Upper lobe of left lung (tissue), 6 donors: ENCODE measurements around the gene ARID3B. TPM values are rescaled to one million over a fixed set of nuclear protein-coding genes. Genes with fewer than 3 reads are reported as not detected.

Experiments used
- ATAC-seq, 2 donors: fragments of 200-7000 bp; cut with Tn5 transposase; one replicate each; pipeline ENCODE4 v1.9.1; 2022; ENCODE audit warnings: mild to moderate bottlenecking in 2 of 2, moderate library complexity in 2 of 2; ENCODE audit not compliant: low FRiP score in 2 of 2
- DNase-seq, 2 donors: peaks; one replicate each; pipeline ENCODE4 v3.0.0-alpha.2; 2019 to 2020
- H3K27ac ChIP-seq, 4 donors: fragments of 200-600 bp; sonication (generic); one replicate each; pipeline ENCODE4 v1.5.1; 2016 to 2019
- H3K27me3 ChIP-seq, 4 donors: fragments of 200-600 bp; sonication (generic); one replicate each; pipeline ENCODE4 v1.5.1; 2017 to 2019
- H3K36me3 ChIP-seq, 4 donors: fragments of 200-600 bp; sonication (generic); one replicate each; pipeline ENCODE4 v1.5.1; 2016 to 2019
- H3K4me1 ChIP-seq, 4 donors: fragments of 200-600 bp; sonication (generic); one replicate each; pipeline ENCODE4 v1.5.1; 2018 to 2019
- H3K4me3 ChIP-seq, 4 donors: fragments of 200-600 bp; sonication (generic); one replicate each; pipeline ENCODE4 v1.5.1; 2017 to 2019; ENCODE audit warnings: mild to moderate bottlenecking in 2 of 4, moderate library complexity in 1 of 4
- H3K9me3 ChIP-seq, 4 donors: fragments of 200-600 bp; sonication (generic); one replicate each; pipeline ENCODE4 v1.5.1; 2018 to 2019
- EP300 ChIP-seq, 4 donors: sonication (generic); formaldehyde crosslinking; IDR thresholded peaks; one replicate each; pipeline ENCODE4 v1.5.1; 2017; ENCODE audit warnings: antibody characterized with exemption in 4 of 4, control low read depth in 2 of 4
- POLR2A ChIP-seq, 4 donors: fragments of 450-650 bp; IDR thresholded peaks; one replicate each; pipeline ENCODE4 v1.5.1; 2016 to 2017; ENCODE audit warnings: antibody characterized with exemption in 4 of 4, mild to moderate bottlenecking in 2 of 4
- POLR2AphosphoS5 ChIP-seq, 2 donors: sonication (generic); formaldehyde crosslinking; IDR thresholded peaks; one replicate each; pipeline ENCODE4 v1.5.1; 2017; ENCODE audit warnings: antibody characterized with exemption in 2 of 2
- WGBS, 2 donors: methylation state at CpG; one replicate each; pipeline ENCODE4 v1.1.5; 2017 to 2018; 5-methylcytosine and 5-hydroxymethylcytosine counted together
- total RNA-seq, 6 donors: library from RNA; depleted of rRNA in 4 of 6; stranded (reverse); fragments of >200 nt in 4 of 6; gene quantifications; one replicate each; pipeline versions ENCODE4 v1.1.0 to v1.2.1, GENCODE V29; 2016 to 2021
- TF ChIP-seq, protein P1 (sequence below), 6 experiments: fragments of 450-650 bp in 4 of 6; fragments of 200-600 bp in 2 of 6; sonication (generic) in 2 of 6; IDR thresholded peaks; one replicate each; pipeline ENCODE4 v1.5.1; 2016 to 2019; ENCODE audit warnings: antibody characterized with exemption in 6 of 6
- donor health status: DM: no; HTN: no; CAD: no; lungs with moderate emphysema.
- donor health status: DM: no; HTN: yes; CAD: no; lungs with severe emphysema.

The ARID3B gene
- total RNA-seq, 6 donors from 2014 or later: 11.0 to 36.7 (median 14.6) TPM

DNA sequence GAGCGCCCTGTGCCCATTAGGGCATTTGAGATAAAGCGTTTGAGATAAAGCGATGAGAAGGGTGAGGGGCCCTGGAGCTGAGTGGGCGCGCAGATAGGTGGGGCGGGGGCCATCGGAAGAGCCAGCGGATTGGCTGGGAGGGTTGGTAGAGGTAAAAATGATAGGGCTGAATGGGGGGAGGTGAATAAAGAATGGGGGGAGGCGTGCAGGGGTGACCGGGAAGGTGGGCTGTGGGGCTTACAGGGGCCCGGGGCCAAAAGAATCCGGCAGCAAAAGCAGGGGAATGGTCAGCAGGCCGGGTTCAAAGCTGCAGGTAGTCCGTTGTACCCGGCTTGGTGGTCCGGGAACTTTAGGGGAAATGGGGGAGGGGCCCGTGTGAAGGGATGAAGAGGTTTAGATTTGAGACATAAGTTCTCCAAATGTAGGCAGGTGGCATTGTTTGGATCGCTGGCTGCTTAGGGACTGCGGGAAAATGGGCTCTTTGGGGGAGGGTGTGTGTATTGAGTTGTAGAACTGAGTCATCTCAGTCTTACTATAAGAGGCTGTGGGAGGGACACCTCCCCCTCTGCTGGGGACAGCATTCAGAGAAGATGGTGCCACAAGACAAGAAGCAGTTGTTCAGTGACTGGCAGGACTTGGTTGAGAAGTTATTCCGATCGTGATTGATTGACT, 610 bp downstream of the ARID3B start:
- Histone ChIP-seq H3K9me3 (no peaks in the 10 kb centered on the region), H3K36me3 (peaks cover 0 to 8% (median under 1%) of the 10 kb centered on the region in 4 donors), H3K27ac (peak overlapping the region; percentile 86 to 95 (median 92)), H3K4me3 (peak overlapping the region; percentile 93 to 99 (median 96)), H3K27me3 (no peaks in the 10 kb centered on the region), H3K4me1 (peaks cover 27 to 49% (median 33%) of the 10 kb centered on the region in 4 donors)
- 1% methylated on average over 21 of the region's 21 CpGs for WGBS, 2 donors
- ATAC-seq (peak in 1 of 2 donors; percentile 51), DNase-seq (peak in 1 of 2 donors; percentile 75)
- TF ChIP-seq POLR2A (IDR thresholded peaks at IDR 0.05) (no peak), POLR2AphosphoS5 (IDR thresholded peaks at IDR 0.05) (peak; percentile 34 to 39)

GRCh38 chr15:74542166-74543042, 1.4 kb downstream of the ARID3B start:
- WGBS, 2 donors: 44 to 54% methylated on average over 8 of the region's 8 CpGs
- DNase-seq (no peak), ATAC-seq (no peak)

GRCh38 chr15:74543043-74543422, 2.0 kb downstream of the ARID3B start:
- no peak for TF ChIP-seq POLR2AphosphoS5 (IDR thresholded peaks at IDR 0.05)
- TF ChIP-seq, protein P1, sequence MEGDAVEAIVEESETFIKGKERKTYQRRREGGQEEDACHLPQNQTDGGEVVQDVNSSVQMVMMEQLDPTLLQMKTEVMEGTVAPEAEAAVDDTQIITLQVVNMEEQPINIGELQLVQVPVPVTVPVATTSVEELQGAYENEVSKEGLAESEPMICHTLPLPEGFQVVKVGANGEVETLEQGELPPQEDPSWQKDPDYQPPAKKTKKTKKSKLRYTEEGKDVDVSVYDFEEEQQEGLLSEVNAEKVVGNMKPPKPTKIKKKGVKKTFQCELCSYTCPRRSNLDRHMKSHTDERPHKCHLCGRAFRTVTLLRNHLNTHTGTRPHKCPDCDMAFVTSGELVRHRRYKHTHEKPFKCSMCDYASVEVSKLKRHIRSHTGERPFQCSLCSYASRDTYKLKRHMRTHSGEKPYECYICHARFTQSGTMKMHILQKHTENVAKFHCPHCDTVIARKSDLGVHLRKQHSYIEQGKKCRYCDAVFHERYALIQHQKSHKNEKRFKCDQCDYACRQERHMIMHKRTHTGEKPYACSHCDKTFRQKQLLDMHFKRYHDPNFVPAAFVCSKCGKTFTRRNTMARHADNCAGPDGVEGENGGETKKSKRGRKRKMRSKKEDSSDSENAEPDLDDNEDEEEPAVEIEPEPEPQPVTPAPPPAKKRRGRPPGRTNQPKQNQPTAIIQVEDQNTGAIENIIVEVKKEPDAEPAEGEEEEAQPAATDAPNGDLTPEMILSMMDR (IDR thresholded peaks at IDR 0.05): no peak
- TF ChIP-seq POLR2A (IDR thresholded peaks at IDR 0.05): no peak
- TF ChIP-seq EP300 (IDR thresholded peaks at IDR 0.05): no peak

More at GRCh38 chr15:74542166-74543042, 1.4 kb downstream of the ARID3B start:
- Histone ChIP-seq H3K27ac (peak overlapping the region in 3 of 4 donors; percentile 13 to 95 (median 91)), H3K27me3 (no peaks in the 10 kb centered on the region), H3K36me3 (peaks cover 0 to 8% (median under 1%) of the 10 kb centered on the region in 4 donors), H3K4me1 (peaks cover 33 to 57% (median 40%) of the 10 kb centered on the region in 4 donors), H3K4me3 (peak overlapping the region in 3 of 4 donors; percentile 93 to 97 (median 96)), H3K9me3 (no peaks in the 10 kb centered on the region)
- TF ChIP-seq, protein P1 (IDR thresholded peaks at IDR 0.05): no peak
- no peak for TF ChIP-seq EP300 (IDR thresholded peaks at IDR 0.05)
- no peak for TF ChIP-seq POLR2AphosphoS5 (IDR thresholded peaks at IDR 0.05)
- TF ChIP-seq POLR2A (IDR thresholded peaks at IDR 0.05): no peak

DNA sequence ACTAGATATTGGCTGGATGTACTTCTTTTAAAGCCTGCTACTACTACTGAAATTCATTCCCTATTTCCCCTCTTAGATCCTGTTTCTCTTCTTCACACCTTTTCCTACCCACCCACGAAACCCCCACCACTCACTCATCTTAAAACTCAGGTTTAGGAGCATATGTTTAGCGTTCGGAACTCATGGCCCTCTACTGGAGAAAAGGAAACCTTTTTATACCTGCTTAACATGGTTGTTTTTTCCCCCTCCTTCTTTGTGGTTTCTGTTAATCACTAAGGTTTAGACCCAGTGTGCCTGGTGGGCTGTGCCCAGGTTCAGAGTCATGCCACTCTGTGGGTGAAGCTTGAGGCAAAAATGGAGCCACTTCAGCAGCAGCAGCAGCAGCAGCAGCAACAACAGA, 2.6 kb downstream of the ARID3B start:
- DNase-seq: no peak
- WGBS, 2 donors: 48 to 60% methylated on average over 3 of the region's 3 CpGs
- peaks cover 33 to 68% (median 40%) of the 10 kb centered on the region in 4 donors for H3K4me1 ChIP-seq
- no peaks in the 10 kb centered on the region for H3K9me3 ChIP-seq
- ATAC-seq: no peak
- H3K4me3 ChIP-seq: no peak overlapping the region
- H3K36me3 ChIP-seq: peaks cover 0 to 10% (median under 1%) of the 10 kb centered on the region in 4 donors
- H3K27me3 ChIP-seq: no peaks in the 10 kb centered on the region
- TF ChIP-seq POLR2A (IDR thresholded peaks at IDR 0.05): no peak
- TF ChIP-seq, protein P1 (IDR thresholded peaks at IDR 0.05): peak in 1 of 6 experiments; percentile 8
- H3K27ac ChIP-seq: no peak overlapping the region

More at GRCh38 chr15:74543043-74543422, 2.0 kb downstream of the ARID3B start:
- Histone ChIP-seq H3K27ac (no peak overlapping the region), H3K4me3 (no peak overlapping the region), H3K9me3 (no peaks in the 10 kb centered on the region), H3K27me3 (no peaks in the 10 kb centered on the region), H3K4me1 (peaks cover 33 to 63% (median 40%) of the 10 kb centered on the region in 4 donors), H3K36me3 (peaks cover 0 to 8% (median under 1%) of the 10 kb centered on the region in 4 donors)
- 62 to 77% methylated on average over 3 of the region's 3 CpGs for WGBS, 2 donors
- ATAC-seq (no peak), DNase-seq (no peak)

- TF ChIP-seq, protein P1 (IDR thresholded peaks at IDR 0.05): no peak
- no peak for TF ChIP-seq POLR2A (IDR thresholded peaks at IDR 0.05)
- TF ChIP-seq POLR2AphosphoS5 (IDR thresholded peaks at IDR 0.05): no peak
- TF ChIP-seq EP300 (IDR thresholded peaks at IDR 0.05): no peak
- Histone ChIP-seq H3K27ac (no peak overlapping the region), H3K4me1 (peaks cover 29 to 66% (median 34%) of the 10 kb centered on the region in 4 donors), H3K4me3 (no peak overlapping the region), H3K9me3 (no peaks in the 10 kb centered on the region), H3K27me3 (no peaks in the 10 kb centered on the region), H3K36me3 (peaks cover 0 to 20% (median under 1%) of the 10 kb centered on the region in 4 donors)
- ATAC-seq: no peak
- DNase-seq: no peak
Measured at GRCh38 chr15:74545086-74545485, 4.1 kb downstream of the ARID3B start.
